Retinal pigment epithelial cell (primary cell): Measurements from ENCODE around the gene F5.

Experiments
- DNase-seq: peaks from one replicate; pipeline ENCODE4 v3.0.0-alpha.2; 2010; ENCODE audit warnings: low read depth
- H3K4me3 ChIP-seq: 2 replicates; pipeline ENCODE4 v1.5.1; 2011; ENCODE audit warnings: mild to moderate bottlenecking, low read length, control low read depth, moderate library complexity
- TF ChIP-seq, protein P1 (sequence below): conservative IDR thresholded peaks from 2 replicates; pipeline ENCODE4 v1.5.1; 2011; ENCODE audit warnings: low read depth, low read length, control low read depth, inconsistent platforms

The F5 gene

GRCh38 chr1:169623132-169623926 lies 37.0 kb upstream of the F5 start:
- no peak overlapping the region for H3K4me3 ChIP-seq
- TF ChIP-seq, protein P1, sequence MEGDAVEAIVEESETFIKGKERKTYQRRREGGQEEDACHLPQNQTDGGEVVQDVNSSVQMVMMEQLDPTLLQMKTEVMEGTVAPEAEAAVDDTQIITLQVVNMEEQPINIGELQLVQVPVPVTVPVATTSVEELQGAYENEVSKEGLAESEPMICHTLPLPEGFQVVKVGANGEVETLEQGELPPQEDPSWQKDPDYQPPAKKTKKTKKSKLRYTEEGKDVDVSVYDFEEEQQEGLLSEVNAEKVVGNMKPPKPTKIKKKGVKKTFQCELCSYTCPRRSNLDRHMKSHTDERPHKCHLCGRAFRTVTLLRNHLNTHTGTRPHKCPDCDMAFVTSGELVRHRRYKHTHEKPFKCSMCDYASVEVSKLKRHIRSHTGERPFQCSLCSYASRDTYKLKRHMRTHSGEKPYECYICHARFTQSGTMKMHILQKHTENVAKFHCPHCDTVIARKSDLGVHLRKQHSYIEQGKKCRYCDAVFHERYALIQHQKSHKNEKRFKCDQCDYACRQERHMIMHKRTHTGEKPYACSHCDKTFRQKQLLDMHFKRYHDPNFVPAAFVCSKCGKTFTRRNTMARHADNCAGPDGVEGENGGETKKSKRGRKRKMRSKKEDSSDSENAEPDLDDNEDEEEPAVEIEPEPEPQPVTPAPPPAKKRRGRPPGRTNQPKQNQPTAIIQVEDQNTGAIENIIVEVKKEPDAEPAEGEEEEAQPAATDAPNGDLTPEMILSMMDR = no peak
- DNase-seq = no peak

- DNase-seq = no peak
- TF ChIP-seq, protein P1 = no peak
- H3K4me3 ChIP-seq = no peak overlapping the region
Measured at GRCh38 chr1:169620565-169620964, 34.3 kb upstream of the F5 start.

DNA sequence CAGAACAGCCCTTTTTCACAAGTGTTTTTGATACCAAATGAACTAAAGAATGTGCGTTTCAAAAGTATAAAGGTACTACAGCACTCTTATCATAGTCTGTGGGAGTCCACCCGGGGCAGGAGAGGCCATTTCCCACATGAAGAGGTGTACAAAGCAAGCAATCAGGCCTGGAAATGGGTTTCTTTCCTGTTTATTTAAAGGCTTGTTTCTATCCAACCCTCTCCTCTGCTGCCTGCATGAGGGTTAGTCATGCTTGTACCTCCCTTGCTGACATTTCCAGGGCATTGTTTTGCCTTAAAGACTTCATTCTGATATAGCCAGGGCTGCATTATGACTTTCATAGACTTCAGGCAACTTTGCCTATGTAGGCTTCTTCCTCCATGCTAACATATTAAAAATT lies 32.1 kb upstream of the F5 start:
- no peak for DNase-seq
- H3K4me3 ChIP-seq = no peak overlapping the region
- TF ChIP-seq, protein P1 = no peak

DNA sequence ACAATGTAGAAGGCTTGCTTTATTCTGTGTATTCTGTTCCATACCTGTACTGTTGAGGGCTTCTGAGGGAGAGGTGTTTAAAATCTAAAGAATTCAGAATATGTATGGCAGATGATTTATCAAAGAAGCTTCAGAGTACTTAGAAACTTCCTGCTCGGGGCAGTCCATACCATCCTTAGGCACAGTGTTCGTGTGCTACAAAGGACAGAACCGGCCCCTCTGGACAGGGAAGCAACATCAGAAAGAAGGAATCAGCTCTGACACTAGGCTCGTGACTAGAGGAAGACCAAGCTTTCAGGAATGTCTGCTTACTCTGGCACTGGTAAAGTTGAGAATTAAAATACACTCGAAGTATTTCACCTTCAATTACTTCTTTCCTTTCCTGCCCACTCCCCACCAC lies 29.5 kb upstream of the F5 start:
- TF ChIP-seq, protein P1 = no peak
- no peak overlapping the region for H3K4me3 ChIP-seq
- DNase-seq = no peak

GRCh38 chr1:169610858-169611257 lies 24.6 kb upstream of the F5 start:
- TF ChIP-seq, protein P1 = no peak
- no peak for DNase-seq

GRCh38 chr1:169610108-169610507 lies 23.8 kb upstream of the F5 start:
- H3K4me3 ChIP-seq = no peak overlapping the region
- TF ChIP-seq, protein P1 = no peak
- DNase-seq = no peak

More at GRCh38 chr1:169610858-169611257, 24.6 kb upstream of the F5 start:
- H3K4me3 ChIP-seq = no peak overlapping the region

GRCh38 chr1:169608226-169608625 lies 21.9 kb upstream of the F5 start:
- TF ChIP-seq, protein P1 = no peak
- DNase-seq = no peak
- no peak overlapping the region for H3K4me3 ChIP-seq
